ENCODE data around the gene BEND6.
"Not testable (repeated sequence)": the region's sequence is repeated elsewhere in the genome, so short reads cannot be mapped to it uniquely, and the experiment has no call there.

DNA sequence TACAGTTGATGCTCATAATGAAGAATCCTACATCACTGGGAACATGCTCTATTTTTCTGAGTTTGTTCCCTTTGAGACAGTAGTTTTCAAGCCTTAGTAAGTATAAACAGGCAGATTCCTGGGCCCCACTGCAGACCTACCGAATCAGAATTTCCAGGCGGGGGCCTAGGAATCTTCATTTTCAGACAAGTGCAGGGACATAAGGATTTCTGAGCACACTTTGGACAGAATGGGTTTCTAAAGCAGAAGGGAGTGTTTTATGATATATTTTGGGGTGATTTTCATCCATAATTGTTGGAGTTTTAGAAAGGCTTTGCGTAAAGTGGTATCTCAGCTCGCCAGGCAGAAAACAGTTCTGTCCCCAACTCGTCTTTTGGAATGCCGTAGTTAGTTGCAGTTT lies 93.0 kb downstream of the BEND6 start:
- TF ChIP-seq, protein P1, sequence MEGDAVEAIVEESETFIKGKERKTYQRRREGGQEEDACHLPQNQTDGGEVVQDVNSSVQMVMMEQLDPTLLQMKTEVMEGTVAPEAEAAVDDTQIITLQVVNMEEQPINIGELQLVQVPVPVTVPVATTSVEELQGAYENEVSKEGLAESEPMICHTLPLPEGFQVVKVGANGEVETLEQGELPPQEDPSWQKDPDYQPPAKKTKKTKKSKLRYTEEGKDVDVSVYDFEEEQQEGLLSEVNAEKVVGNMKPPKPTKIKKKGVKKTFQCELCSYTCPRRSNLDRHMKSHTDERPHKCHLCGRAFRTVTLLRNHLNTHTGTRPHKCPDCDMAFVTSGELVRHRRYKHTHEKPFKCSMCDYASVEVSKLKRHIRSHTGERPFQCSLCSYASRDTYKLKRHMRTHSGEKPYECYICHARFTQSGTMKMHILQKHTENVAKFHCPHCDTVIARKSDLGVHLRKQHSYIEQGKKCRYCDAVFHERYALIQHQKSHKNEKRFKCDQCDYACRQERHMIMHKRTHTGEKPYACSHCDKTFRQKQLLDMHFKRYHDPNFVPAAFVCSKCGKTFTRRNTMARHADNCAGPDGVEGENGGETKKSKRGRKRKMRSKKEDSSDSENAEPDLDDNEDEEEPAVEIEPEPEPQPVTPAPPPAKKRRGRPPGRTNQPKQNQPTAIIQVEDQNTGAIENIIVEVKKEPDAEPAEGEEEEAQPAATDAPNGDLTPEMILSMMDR (conservative IDR thresholded peaks at IDR 0.05; ENCODE audit: low read length) = not testable (repeated sequence)
- TF ChIP-seq EZH2phosphoT487 (IDR thresholded peaks at IDR 0.05; ENCODE audit: borderline replicate concordance) = not testable (repeated sequence)
